Spinal cord (tissue), 10 donors: ENCODE data around the gene PPP1R9A. TPM values are rescaled to one million over a fixed set of nuclear protein-coding genes. Genes with fewer than 3 reads are reported as not detected.
A peak's percentile ranks its signal among the peaks of the same experiment; 100 is the strongest.

ENCODE experiments used
- DNase-seq, 6 donors: peaks; one replicate each; pipeline versions ENCODE4 v3.0.0 to v3.0.0-alpha.2; 2013 to 2015; ENCODE audit warnings: low spot score in 6 of 6, low read depth in 4 of 6
- H3K27ac ChIP-seq: one replicate; pipeline ENCODE4 v1.5.1; 2013; ENCODE audit warnings: low read depth, low read length, control low read depth
- H3K27me3 ChIP-seq: one replicate; pipeline ENCODE4 v1.6.1; 2013; ENCODE audit warnings: low read length; ENCODE audit not compliant: control insufficient read depth, insufficient read depth
- H3K36me3 ChIP-seq: one replicate; pipeline ENCODE4 v1.6.1; 2013; ENCODE audit warnings: low read length; ENCODE audit not compliant: control insufficient read depth, insufficient read depth
- H3K4me1 ChIP-seq: one replicate; pipeline ENCODE4 v1.6.1; 2013; ENCODE audit warnings: low read length; ENCODE audit not compliant: control insufficient read depth, insufficient read depth
- H3K4me3 ChIP-seq: one replicate; pipeline ENCODE4 v1.5.1; 2013; ENCODE audit warnings: low read depth, low read length, control low read depth
- H3K9me3 ChIP-seq: one replicate; pipeline ENCODE4 v1.6.1; 2013; ENCODE audit warnings: low read length; ENCODE audit not compliant: control insufficient read depth, insufficient read depth
- WGBS: methylation state at CpG from one replicate; pipeline ENCODE4 v1.1.5; 2013; ENCODE audit warnings: missing lambda C conversion rate; ENCODE audit not compliant: insufficient coverage; 5-methylcytosine and 5-hydroxymethylcytosine counted together
- polyA plus RNA-seq, 2 donors: library from polyadenylated mRNA; unstranded; fragments of 120-200 nt; gene quantifications; one replicate each; pipeline ENCODE4 v1.2.1, GENCODE V29; 2013; ENCODE audit not compliant: insufficient read length in 2 of 2
- total RNA-seq, 2 donors: library from RNA; depleted of rRNA in 1 of 2; stranded (reverse); fragments of 120-200 nt in 1 of 2; fragments of >200 nt in 1 of 2; gene quantifications; one replicate each; pipeline versions ENCODE4 v1.2.3 to v1.2.4, GENCODE V29; 2013 to 2014
- donor health status: healthy.

Gene PPP1R9A
- total and polyA plus RNA-seq, 4 donors: 23.4 to 69.9 (median 38.0) TPM

- Histone ChIP-seq H3K4me1 (no peaks in the 10 kb centered on the region), H3K36me3 (no peaks in the 10 kb centered on the region), H3K9me3 (no peaks in the 10 kb centered on the region), H3K27ac (peak overlapping the region; percentile 27), H3K27me3 (no peaks in the 10 kb centered on the region), H3K4me3 (no peak overlapping the region)
- WGBS: no CpG with 5 or more reads among the region's 1 CpG
- no peak for DNase-seq
Observed at GRCh38 chr7:95011146-95011928, 103.9 kb downstream of the PPP1R9A start.

- no peak overlapping the region for H3K4me3 ChIP-seq
Observed at GRCh38 chr7:95011995-95012394, 104.6 kb downstream of the PPP1R9A start.

GRCh38 chr7:95018021-95018420 lies 110.6 kb downstream of the PPP1R9A start:
- WGBS: no CpG with 5 or more reads among the region's 1 CpG
- no peaks in the 10 kb centered on the region for H3K9me3 ChIP-seq
- no peaks in the 10 kb centered on the region for H3K4me1 ChIP-seq
- no peak for DNase-seq
- no peak overlapping the region for H3K4me3 ChIP-seq
- no peaks in the 10 kb centered on the region for H3K36me3 ChIP-seq
- no peak overlapping the region for H3K27ac ChIP-seq
- no peaks in the 10 kb centered on the region for H3K27me3 ChIP-seq

More at GRCh38 chr7:95011995-95012394, 104.6 kb downstream of the PPP1R9A start:
- WGBS: 100% methylated on average over 1 of the region's 4 CpGs
- H3K27me3 ChIP-seq: no peaks in the 10 kb centered on the region
- H3K36me3 ChIP-seq: no peaks in the 10 kb centered on the region
- H3K9me3 ChIP-seq: no peaks in the 10 kb centered on the region
- no peaks in the 10 kb centered on the region for H3K4me1 ChIP-seq
- no peak overlapping the region for H3K27ac ChIP-seq
- DNase-seq: no peak

- Histone ChIP-seq H3K36me3 (no peaks in the 10 kb centered on the region), H3K9me3 (no peaks in the 10 kb centered on the region), H3K4me3 (no peak overlapping the region), H3K4me1 (peaks cover 5% of the 10 kb centered on the region), H3K27me3 (no peaks in the 10 kb centered on the region), H3K27ac (no peak overlapping the region)
- no peak for DNase-seq
Observed at GRCh38 chr7:95026018-95026417, 118.6 kb downstream of the PPP1R9A start.

- H3K9me3 ChIP-seq: no peaks in the 10 kb centered on the region
- no peak overlapping the region for H3K4me3 ChIP-seq
- H3K4me1 ChIP-seq: peaks cover 5% of the 10 kb centered on the region
- no peaks in the 10 kb centered on the region for H3K27me3 ChIP-seq
- H3K27ac ChIP-seq: no peak overlapping the region
- no peak for DNase-seq
- no peaks in the 10 kb centered on the region for H3K36me3 ChIP-seq
- 83% methylated on average over 3 of the region's 6 CpGs for WGBS
Observed at GRCh38 chr7:95026421-95027072, 119.2 kb downstream of the PPP1R9A start.

- H3K27me3 ChIP-seq: no peaks in the 10 kb centered on the region
- no peak overlapping the region for H3K4me3 ChIP-seq
- 93% methylated on average over 5 of the region's 11 CpGs for WGBS
- no peaks in the 10 kb centered on the region for H3K9me3 ChIP-seq
- peaks cover 5% of the 10 kb centered on the region for H3K4me1 ChIP-seq
- no peaks in the 10 kb centered on the region for H3K36me3 ChIP-seq
- no peak overlapping the region for H3K27ac ChIP-seq
- no peak for DNase-seq
Observed at GRCh38 chr7:95027234-95027872, 120.0 kb downstream of the PPP1R9A start.

GRCh38 chr7:95028683-95029082 lies 121.3 kb downstream of the PPP1R9A start:
- no CpG with 5 or more reads among the region's 1 CpG for WGBS
- Histone ChIP-seq H3K36me3 (no peaks in the 10 kb centered on the region), H3K4me3 (no peak overlapping the region), H3K27ac (no peak overlapping the region), H3K9me3 (no peaks in the 10 kb centered on the region), H3K27me3 (no peaks in the 10 kb centered on the region), H3K4me1 (peaks cover 5% of the 10 kb centered on the region)
- DNase-seq: peak in 2 of 6 donors; percentile 24 to 54

GRCh38 chr7:95035295-95035694 lies 127.9 kb downstream of the PPP1R9A start:
- Histone ChIP-seq H3K27ac (no peak overlapping the region), H3K4me3 (no peak overlapping the region), H3K4me1 (no peaks in the 10 kb centered on the region), H3K27me3 (no peaks in the 10 kb centered on the region), H3K9me3 (no peaks in the 10 kb centered on the region), H3K36me3 (no peaks in the 10 kb centered on the region)
- no peak for DNase-seq

GRCh38 chr7:95041031-95041430 lies 133.6 kb downstream of the PPP1R9A start:
- Histone ChIP-seq H3K27me3 (no peaks in the 10 kb centered on the region), H3K27ac (no peak overlapping the region), H3K4me3 (no peak overlapping the region), H3K4me1 (no peaks in the 10 kb centered on the region), H3K9me3 (no peaks in the 10 kb centered on the region), H3K36me3 (no peaks in the 10 kb centered on the region)
- 64% methylated on average over 1 of the region's 4 CpGs for WGBS
- peak in 1 of 6 donors; percentile 17 for DNase-seq
